Thoracic aorta (tissue), 2 donors: ENCODE measurements around the gene AXIN1. TPM values are rescaled to one million over a fixed set of nuclear protein-coding genes. Genes with fewer than 3 reads are reported as not detected.
"Not testable (repeated sequence)": the region's sequence is repeated elsewhere in the genome, so short reads cannot be mapped to it uniquely, and the experiment has no call there.

Experiments used
- ATAC-seq: fragments of 150-250 bp; one replicate; pipeline ENCODE4 v1.8.0; 2017; ENCODE audit warnings: low read depth; ENCODE audit not compliant: insufficient number of reproducible peaks, low FRiP score
- DNase-seq: peaks from one replicate; pipeline ENCODE4 v3.0.0-alpha.2; 2020; ENCODE audit warnings: low spot score
- H3K27ac ChIP-seq, 2 donors: fragments of 200-600 bp; sonication (generic); 1 replicate in 1 of 2; 2 replicates in 1 of 2; pipeline ENCODE4 v1.5.1; 2016; ENCODE audit warnings: mild to moderate bottlenecking in 2 of 2, moderate library complexity in 2 of 2
- H3K27me3 ChIP-seq: fragments of 200-600 bp; sonication (generic); replicated peaks from 2 replicates; pipeline ENCODE4 v1.6.0; 2016; ENCODE audit warnings: mild to moderate bottlenecking; ENCODE audit not compliant: insufficient read depth
- H3K36me3 ChIP-seq: fragments of 200-600 bp; sonication (generic); one replicate; pipeline ENCODE4 v1.5.1; 2016
- H3K4me1 ChIP-seq, 2 donors: fragments of 200-600 bp; sonication (generic); 1 replicate in 1 of 2; 2 replicates in 1 of 2; pipeline versions ENCODE4 v1.5.1 to v1.6.0; 2016; ENCODE audit warnings: low read depth in 2 of 2, mild to moderate bottlenecking in 1 of 2; ENCODE audit not compliant: control insufficient read depth in 1 of 2
- H3K4me3 ChIP-seq: fragments of 200-600 bp; sonication (generic); 2 replicates; pipeline ENCODE4 v1.5.1; 2016; ENCODE audit warnings: mild to moderate bottlenecking
- H3K9me3 ChIP-seq: fragments of 200-600 bp; sonication (generic); 2 replicates; pipeline ENCODE4 v1.5.1; 2016
- CTCF ChIP-seq: fragments of 200-600 bp; sonication (generic); IDR thresholded peaks from one replicate; pipeline ENCODE4 v1.5.1; 2019; ENCODE audit warnings: antibody characterized with exemption
- total RNA-seq, 2 donors: library from RNA; depleted of rRNA; stranded (reverse); fragments of >200 nt; gene quantifications; one replicate each; pipeline versions ENCODE4 v1.1.0 to v1.2.3, GENCODE V29; 2016

AXIN1 gene
- total RNA-seq, 2 donors from 2014 or later: 20.0 to 27.2 TPM

GRCh38 chr16:349211-349610 is 3.3 kb downstream of the AXIN1 start:
- no peak for ATAC-seq
- Histone ChIP-seq H3K4me1 (peaks cover 8 to 16% of the 10 kb centered on the region in 2 donors), H3K4me3 (no peak overlapping the region), H3K27ac (no peak overlapping the region), H3K9me3 (no peaks in the 10 kb centered on the region), H3K36me3 (peaks cover 18% of the 10 kb centered on the region), H3K27me3 (no peaks in the 10 kb centered on the region)
- no peak for DNase-seq
- TF ChIP-seq CTCF: no peak

GRCh38 chr16:348495-348894 is 4.0 kb downstream of the AXIN1 start:
- DNase-seq, ATAC-seq: not testable (repeated sequence)

GRCh38 chr16:347203-347602 is 5.3 kb downstream of the AXIN1 start:
- no peak overlapping the region for H3K27ac ChIP-seq
- DNase-seq (no peak), ATAC-seq (no peak)
- H3K4me3 ChIP-seq: no peak overlapping the region
- peaks cover 18% of the 10 kb centered on the region for H3K36me3 ChIP-seq
- no peaks in the 10 kb centered on the region for H3K9me3 ChIP-seq
- no peaks in the 10 kb centered on the region for H3K27me3 ChIP-seq
- no peak for TF ChIP-seq CTCF
- peaks cover 8 to 10% of the 10 kb centered on the region in 2 donors for H3K4me1 ChIP-seq

More at GRCh38 chr16:348495-348894, 4.0 kb downstream of the AXIN1 start:
- H3K4me3 ChIP-seq, H3K9me3 ChIP-seq, H3K27ac ChIP-seq, H3K27me3 ChIP-seq: not testable (repeated sequence)
- peaks cover 8 to 14% of the 10 kb centered on the region in 2 donors for H3K4me1 ChIP-seq
- H3K36me3 ChIP-seq: peaks cover 18% of the 10 kb centered on the region

- no peak overlapping the region for H3K4me3 ChIP-seq
- peaks cover 18% of the 10 kb centered on the region for H3K36me3 ChIP-seq
- H3K4me1 ChIP-seq: peaks cover 7% of the 10 kb centered on the region in 2 donors
- DNase-seq: no peak
- ATAC-seq: no peak
- no peaks in the 10 kb centered on the region for H3K27me3 ChIP-seq
- no peak overlapping the region for H3K27ac ChIP-seq
- TF ChIP-seq CTCF: no peak
- no peaks in the 10 kb centered on the region for H3K9me3 ChIP-seq
These were observed 5.9 kb downstream of the AXIN1 start for GRCh38 chr16:346587-346986.

- TF ChIP-seq CTCF: no peak
- no peak for DNase-seq
- H3K36me3 ChIP-seq: peaks cover 18% of the 10 kb centered on the region
These were observed 6.8 kb downstream of the AXIN1 start for GRCh38 chr16:345772-346171.

GRCh38 chr16:342455-343213 is 9.9 kb downstream of the AXIN1 start:
- no peak for TF ChIP-seq CTCF
- no peak overlapping the region for H3K4me3 ChIP-seq
- no peaks in the 10 kb centered on the region for H3K4me1 ChIP-seq
- no peak for ATAC-seq
- H3K27ac ChIP-seq: no peak overlapping the region
- no peaks in the 10 kb centered on the region for H3K9me3 ChIP-seq
- no peak for DNase-seq
- no peaks in the 10 kb centered on the region for H3K27me3 ChIP-seq
- H3K36me3 ChIP-seq: peaks cover 18% of the 10 kb centered on the region

More at GRCh38 chr16:345772-346171, 6.8 kb downstream of the AXIN1 start:
- H3K9me3 ChIP-seq: no peaks in the 10 kb centered on the region
- H3K27ac ChIP-seq: no peak overlapping the region
- H3K4me3 ChIP-seq: no peak overlapping the region
- no peaks in the 10 kb centered on the region for H3K4me1 ChIP-seq
- no peak for ATAC-seq
- no peaks in the 10 kb centered on the region for H3K27me3 ChIP-seq

- H3K27ac ChIP-seq, ATAC-seq, H3K4me3 ChIP-seq, DNase-seq, H3K27me3 ChIP-seq, H3K4me1 ChIP-seq, H3K9me3 ChIP-seq: not testable (repeated sequence)
- H3K36me3 ChIP-seq: peaks cover 18% of the 10 kb centered on the region
These were observed 10.6 kb downstream of the AXIN1 start for GRCh38 chr16:341974-342336.
